HL-60/S4 treated with retinoic acid at 250 ng/mL for 4 days and 3 days (cell line): ENCODE results near the gene MEF2D.

ENCODE experiments used
- in situ Hi-C: fragments of 300-500 bp; cut with MboI; formaldehyde crosslinking; loops from 2 replicates; pipeline ENCODE4 v1.7.0; 2022; ENCODE audit warnings: low sequenced_read_pairs

Gene MEF2D

DNA sequence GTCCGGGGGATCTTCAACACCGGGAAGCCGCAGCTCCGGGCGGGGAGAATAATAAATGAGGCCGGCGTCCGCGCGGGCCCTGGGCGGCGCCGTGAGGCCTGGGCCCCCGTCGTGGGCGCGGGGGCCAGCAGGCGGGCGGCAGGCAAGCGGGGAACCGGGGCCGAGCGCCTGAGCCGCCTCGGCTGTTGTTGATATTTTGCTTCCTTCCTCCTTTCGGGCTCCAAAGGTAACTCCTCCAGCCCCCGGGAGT lies at the start of gene MEF2D:
MEF2D (minus strand) TSS at position 233 of the 250 bp plus-strand sequence. CDS start 17,483 bp downstream, outside the sequence.
- in situ Hi-C loops: no loop called here

DNA sequence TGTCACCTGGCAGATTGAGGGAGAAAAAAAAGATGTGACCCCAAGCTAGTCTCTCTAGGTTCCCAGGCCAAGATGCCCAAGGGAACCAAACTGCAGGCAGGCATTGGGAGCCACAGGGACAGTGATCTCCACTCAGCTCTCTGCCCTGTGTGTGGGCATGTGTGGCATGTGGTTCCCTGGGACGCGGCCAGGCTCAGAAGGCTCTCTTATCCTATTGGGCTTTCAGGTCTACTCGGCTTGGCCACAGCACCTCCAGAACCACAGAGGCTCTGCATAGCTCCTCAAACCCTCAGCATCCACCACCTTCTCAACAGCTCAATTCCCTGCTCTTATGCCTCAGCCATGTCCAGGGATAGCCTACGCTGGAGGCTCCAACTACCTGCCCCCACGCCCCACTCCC lies 49.8 kb upstream of the MEF2D start:
- in situ Hi-C loops: no loop called here

DNA sequence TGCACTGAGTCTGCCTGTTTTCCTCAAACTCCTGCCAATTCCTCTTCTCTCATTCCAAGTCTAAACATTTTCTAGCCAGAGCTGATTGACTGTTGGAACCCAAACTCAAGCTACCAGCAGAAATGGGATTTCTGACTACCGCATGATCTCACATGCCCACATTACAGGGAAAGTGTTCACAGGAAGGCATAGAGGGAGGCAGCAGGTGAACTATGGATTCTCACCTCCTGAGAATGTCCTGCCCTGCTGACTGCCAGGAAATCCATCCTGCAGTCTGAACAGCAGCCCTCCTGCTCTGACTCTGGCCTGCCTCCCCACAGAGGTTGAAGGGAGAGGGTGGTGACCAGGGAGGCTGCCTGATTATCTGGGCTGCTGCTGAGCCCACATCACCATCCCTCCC lies 49.3 kb upstream of the MEF2D start:
- in situ Hi-C loops: no loop called here

DNA sequence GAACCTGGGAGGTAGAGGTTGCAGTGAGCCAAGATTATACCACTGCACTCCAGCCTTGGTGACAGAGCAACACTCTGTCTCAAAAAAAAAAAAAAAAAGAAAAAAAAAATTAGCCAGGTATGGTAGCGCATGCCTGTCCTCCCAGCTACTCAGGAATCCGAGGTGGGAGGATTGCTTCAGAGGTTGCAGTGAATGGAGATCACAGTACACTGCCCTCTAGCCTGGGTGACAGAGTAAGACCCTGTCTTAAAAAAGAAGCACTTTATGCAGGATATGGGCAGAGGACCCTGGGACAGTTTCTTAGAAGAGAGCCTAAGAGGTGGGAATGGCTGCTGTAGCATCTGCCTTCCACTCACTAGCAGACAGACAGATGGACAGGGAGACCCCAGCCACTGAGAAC lies 48.8 kb upstream of the MEF2D start:
- in situ Hi-C loops: no loop called here

DNA sequence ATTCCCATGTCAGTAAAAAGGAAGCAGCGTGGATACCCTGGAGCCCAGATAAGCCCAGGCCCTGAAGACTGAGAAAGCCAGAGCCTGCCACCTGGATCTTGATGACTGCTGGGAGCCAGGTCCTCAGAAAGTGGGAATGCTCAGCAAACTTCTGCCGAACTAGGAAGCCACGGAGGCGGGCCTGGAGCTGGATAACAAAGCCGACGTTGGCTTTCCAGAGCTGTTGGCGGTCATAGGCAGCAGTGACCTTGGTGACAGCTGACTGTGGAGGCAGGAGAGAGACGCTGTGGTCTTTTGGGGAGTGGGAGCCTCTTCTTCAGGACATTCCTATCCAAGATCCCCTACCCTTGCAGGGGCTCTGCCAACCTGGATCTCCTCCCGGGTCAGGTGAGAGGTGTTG lies 47.4 kb upstream of the MEF2D start:
- in situ Hi-C loops: no loop called here

DNA sequence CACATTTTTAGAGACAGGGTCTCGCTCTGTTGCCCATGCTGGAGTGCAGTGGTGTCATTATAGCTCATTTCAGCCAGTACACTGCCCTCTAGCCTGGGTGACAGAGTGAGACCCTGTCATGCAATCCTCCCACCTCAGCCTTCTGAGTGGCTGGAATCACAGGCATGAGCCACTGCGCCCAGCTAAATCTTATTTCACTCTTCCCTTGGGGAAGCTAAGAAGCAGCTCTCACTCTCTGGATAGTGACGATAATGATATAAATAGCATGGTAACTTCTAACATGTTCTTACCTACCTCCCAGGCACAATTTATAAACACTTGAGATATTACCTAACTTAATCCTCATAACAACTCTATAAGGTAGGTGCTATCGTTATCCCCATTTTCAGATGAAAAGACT lies 46.9 kb upstream of the MEF2D start:
- in situ Hi-C loops: no loop called here

DNA sequence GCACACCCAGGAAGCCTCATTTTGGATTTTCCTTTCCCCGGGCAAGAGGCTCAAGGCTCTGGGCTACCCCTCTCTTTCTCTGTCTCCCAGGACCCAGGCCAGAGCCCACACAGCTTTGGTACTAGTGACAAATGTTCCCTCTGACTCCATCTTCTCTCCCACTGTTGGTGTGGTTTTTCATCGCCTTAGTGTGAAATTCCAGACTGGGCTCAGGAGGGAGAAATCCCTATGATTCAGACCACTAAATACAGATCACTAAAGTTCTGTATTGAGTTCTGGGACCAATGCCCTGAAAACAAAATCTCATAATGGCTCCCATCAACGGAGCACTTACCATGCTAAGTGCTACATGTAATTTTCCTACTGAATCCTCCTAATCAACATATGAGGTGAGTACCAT lies 45.7 kb upstream of the MEF2D start:
- in situ Hi-C loops: no loop called here

DNA sequence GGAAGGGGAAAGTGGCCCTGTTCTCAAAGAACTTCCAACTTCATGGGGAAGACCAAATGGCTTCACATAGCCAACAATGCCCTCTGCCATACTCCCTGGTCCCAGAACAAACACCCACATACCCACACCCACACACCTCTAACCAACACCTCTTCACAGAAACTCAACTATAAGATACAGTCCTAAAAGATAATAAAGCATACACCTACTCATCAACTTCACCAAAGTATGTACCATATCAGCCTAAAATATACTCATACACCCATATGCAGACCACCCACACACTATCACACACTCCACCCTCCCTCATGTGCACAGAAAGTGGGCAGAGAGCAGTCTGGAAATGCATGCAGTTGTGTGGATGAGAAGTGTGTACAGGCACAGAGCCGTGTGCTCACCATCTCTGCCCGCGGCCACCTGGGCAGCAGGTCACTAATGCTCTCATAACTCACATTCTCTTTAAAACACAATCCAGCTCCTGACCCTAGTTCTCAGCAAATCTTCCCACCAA lies 44.1 kb upstream of the MEF2D start:
- in situ Hi-C loops: no loop called here

DNA sequence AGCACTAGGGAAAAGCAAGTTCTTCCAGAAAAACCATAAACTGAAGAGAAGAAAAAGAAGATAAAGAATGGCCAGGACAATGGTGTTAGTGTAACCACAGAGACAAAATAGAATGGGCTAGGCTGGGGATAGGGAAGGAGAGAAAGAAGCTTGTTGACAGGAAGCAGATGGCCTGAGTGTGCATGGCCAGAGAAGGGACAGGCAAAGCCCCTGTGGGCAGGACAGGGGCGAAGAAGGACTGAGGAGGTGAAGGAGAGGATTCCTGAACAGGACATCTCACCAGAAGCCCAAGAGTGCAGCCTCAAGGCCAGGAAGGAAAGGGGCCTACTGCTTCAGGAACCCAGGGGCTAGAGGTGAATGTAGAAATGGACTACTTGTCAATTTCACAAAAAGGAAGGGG lies 42.5 kb upstream of the MEF2D start:
- in situ Hi-C loops: no loop called here

DNA sequence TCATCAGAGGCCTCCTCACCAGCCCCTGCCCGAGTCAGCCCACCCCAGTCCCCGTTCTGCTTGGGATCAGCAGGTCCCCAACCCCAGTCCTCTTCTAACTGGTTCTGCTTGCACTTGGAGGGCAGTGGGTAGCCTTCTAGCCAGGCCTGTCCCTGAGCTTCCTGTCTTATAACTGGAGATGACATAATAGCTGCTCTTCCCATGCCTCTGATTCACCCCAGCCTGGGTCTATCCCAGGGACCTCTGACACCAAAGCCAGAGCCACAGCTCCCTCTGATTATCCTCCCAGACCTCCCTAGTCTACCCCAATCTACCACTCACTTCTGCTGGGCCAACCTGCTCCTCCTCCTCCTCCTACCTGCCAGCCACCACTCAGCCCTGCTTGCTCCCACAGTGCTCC lies 40.4 kb upstream of the MEF2D start:
- in situ Hi-C loops: no loop called here

DNA sequence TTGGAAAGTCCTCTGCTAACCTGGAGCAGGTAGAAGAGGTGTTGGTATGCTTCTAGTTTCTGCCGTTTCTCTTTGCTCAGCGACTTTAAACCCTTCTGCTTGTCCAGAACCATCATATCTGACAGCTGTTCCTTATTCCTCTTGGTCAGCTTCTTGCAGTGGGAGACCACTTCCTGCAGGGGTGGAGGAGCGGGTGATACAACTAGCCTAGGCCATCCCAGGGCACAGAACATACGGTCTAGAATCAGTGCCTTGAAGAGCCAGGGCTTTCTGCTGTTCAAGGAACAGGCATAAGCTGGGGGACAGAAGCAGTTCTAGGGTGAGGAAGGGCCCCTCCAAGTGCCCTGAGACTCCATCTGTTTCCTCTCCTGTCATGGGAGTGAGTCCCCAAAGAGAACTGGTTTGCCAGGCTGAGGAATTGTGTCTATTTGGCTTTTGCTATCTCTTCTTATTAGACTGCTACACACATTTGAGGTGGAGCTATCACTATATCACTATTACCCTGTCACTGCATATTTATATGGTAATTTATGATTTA lies 39.3 kb upstream of the MEF2D start:
- in situ Hi-C loops: no loop called here

DNA sequence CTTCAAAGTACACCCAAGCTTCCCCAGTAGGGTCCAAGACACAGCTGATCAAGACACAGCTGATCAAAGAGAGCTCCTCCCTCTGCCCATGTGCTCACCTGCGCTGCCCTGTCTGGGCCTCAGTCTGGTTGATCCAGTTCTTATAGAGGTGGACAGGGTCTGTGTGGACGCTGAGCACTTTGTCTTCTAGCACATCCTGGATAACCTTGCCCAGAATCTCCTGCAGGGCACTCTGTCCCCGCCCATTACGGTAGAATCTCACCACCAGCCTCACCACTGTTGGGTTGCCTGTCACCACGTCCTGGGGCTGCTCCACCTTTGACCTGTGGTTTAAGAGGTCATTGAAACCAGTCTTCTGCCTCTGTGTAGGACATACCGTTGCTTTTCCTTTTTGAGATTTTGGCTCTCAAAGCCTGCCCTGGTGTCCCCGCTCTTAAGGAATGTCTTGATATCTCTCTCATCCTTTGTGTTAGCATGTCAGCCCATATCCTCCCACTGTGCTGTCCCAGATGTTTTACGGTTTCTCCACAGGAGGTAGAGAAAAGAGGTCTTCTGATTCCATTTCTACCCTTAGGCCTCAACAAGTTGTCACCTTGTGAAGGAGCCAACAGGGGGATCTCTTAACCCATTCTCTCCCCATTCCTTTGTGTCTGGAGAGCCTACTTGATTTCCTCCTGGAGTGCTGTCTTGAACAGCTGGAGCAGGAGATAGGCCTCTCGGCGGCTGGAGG lies 38.3 kb upstream of the MEF2D start:
- in situ Hi-C loops: no loop called here

DNA sequence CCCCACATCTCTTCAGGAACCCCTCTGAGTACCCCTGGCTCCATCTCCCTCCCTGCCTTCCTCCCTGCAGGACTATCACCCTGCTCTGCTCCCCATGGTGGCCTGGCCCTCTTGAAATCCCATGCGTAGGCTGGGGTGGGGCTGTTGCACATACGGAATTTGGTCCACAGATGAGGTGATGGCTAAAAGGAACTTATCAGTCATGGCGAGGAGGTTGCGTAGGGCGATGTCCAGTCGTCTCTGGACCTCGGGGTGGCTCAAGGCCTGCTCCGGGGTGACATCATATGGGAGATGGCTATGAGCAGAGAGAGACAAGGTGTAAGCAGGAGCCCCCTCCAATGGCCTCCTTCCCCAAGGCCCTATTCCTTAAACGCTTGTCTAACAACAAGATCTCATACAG lies 36.5 kb upstream of the MEF2D start:
- in situ Hi-C loops: no loop called here

DNA sequence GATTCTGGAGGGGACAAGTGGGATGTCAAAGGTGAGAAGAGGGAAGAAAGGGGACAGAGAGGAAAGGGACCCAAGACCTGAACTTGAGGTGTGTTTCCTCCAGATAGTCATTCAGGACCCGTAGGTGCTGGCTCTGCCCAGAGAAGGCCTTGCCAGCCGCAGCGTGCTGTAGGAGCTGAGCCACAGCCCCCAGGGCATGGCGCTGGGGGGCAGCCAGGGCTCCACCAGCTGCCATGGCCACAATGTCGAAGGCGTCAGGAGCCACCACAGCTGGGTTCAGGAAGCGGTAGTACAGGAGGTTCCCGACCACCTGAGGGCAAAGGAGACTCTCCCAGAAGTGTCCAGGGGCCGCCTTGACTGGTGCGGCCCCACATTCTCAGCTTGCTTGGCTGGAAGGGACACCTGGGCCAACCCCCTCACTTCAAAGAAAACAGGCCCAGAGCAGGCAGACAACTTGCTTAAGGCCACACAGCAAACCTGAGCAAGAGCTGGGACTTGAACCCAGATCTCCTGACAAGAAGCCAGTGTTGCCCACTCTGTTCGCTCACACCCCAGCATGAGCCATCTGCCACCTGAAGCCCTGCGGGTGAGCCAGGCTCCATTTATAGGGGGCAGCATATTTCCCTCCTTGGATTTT lies 34.0 kb upstream of the MEF2D start:
- in situ Hi-C loops: no loop called here

DNA sequence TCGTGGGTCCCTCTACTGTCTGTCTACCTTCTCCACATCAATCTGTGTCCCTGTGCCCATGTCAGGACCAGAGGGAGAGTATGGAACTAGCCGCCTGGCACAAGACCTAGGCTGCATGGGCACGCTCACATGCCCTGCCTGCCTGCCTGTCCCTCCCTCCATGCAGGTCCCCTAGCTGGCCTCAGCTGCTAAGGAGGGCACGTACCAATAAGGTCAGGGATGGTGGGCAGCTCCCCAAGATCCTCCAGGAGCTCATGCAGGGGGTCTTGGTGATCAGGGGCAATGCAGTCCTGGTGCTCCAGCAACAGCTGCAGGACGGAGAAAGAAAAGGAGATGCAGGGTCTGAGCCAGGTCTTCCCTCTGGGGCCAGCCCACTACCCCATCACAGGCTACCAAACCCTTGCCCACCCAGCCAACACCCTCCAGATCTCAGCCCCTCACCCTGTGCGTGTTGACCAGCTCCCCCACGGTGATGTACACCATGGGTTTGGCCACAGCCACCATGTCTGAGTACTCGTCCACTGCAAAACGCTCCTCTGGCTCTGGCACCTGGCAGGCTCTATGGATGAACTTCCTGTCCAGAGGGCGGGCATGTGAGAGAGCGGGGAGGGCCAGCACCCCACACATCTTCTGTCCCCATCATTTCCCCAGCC lies 33.1 kb upstream of the MEF2D start:
- in situ Hi-C loops: no loop called here

DNA sequence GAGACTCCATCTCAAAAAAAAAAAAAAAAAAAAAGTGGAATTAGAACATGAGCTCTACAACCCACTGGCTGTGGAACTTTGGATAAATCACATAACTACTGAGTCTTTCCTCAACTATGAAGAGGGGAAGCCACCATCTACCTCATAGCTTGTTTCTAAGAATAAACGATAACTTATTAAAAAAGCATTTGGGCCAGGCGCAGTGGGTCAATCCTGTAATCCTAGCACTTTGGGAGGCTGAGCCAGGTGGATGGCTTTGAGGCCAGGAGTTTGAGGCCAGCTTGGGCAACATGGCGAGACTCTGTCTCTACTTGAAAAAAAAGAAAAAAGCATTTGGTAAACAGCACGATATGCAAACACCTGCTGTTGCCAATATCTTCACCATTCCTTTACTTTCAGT lies 31.8 kb upstream of the MEF2D start:
- in situ Hi-C loops: no loop called here

DNA sequence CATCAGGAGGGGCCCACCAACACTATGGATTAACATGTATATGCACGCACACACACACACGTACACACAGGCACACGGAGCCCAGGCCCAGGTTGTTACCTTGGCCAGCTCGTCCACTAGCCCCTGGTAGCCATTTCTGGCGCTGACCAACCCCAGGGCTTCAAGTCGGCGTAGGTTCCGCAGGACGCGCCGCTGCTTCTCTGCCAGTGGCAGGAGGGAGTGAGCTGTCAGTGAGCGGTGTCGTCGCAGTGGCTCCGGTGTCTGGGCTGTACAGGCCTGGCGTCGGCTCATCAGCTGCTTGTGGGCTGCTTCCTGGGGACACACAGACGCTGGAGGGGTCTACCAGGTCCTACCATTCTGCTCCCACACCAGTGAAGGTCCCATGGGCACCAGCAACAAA lies 29.4 kb upstream of the MEF2D start:
- in situ Hi-C loops: no loop called here

DNA sequence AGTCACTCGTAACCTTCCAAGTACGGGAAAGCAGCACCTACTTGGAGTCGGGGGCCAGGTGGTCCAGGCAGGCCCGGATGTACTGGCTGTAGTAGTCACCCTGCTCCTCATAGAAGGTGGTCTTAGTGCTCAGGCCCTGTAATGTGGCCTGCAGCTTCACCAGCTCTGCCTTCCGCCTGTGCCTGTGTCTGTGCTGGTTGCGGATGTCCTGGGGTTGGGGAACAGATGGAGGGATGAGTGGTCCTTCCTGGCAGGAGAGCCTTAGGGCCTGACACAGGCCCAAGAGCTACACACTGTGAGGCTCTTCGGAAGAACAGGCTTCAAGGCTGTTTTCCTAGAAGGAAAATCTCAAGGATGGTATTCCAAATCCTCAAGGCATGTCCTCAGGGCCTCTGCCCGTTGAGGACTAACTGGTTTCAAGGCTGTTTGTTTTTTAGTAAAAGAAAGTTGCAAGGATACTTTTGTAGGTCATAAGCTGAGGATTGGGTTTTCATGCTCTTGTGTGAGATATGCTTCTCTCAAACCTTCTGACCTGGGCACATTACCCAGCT lies 28.4 kb upstream of the MEF2D start:
- in situ Hi-C loops: no loop called here

DNA sequence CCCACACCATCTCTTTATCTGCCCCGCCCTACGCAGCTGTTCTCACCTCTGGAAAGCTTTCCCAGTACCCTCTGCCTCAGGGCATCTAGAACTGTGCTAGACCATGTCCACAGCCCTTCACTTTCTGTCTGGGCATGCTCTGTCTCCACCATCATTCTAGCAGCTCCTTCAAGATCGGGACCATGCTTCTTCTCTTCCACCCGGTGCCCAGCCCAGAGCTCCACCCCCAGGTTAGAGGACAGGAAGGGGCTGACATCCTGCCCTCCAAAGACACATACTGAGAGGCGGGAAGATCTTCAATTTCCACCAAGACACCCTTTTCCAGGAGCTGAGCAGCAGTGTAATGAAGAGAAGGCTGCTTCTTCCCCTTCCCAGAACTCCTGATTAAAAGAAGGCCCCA lies 27.7 kb upstream of the MEF2D start:
- in situ Hi-C loops: no loop called here

DNA sequence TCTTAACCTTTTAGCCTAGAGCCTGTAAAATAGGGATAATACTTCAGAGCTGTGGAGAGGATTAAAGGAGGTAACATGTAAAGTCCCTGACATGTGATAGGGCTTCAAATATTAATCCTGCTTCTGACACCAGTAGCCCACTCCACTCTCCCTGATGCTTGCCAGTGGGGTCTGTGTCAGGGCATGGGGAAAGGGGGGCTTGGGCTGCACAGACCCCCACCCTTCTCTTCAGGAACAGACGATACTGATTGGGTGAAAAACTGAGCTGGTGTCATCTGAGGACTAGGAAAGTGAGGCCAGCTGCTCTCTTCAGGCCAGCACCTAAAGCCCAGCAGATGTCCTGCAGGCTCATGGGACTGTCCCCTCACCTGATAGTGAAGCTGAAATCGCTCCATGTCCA lies 27.0 kb upstream of the MEF2D start:
- in situ Hi-C loops: no loop called here

DNA sequence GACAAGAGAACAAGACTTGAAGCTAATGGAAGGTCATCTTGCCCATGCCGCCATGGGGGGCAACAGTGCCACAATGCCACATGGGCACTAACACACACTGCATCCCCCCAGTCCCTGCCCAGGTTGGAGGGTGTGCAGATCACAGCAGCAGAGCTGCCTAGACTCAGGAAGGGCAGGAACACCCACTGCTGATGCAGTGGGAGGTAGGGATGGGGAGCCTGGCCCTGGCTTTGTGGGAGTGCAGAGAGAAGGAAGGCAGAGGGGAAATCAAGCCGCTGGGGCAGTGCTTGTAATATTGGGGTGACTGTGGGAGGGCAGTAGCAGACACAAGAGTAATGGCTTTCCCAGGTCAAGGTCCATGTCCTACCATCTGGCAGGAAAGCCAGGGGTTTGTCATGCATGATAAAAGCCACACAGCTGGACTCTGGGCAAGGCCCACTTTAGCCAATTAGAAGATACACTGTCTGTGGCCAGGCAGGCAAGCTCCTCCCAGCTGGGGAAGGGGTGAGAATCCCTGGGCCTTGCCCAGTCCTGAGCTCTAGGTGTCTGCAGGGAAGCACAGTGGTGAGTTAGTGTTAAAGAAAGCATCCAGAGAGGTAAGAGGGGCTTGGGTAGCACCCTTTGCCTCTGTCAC lies 25.4 kb upstream of the MEF2D start:
- in situ Hi-C loops: no loop called here
